ENCODE data around the gene PDE4B. TPM values are rescaled to one million over a fixed set of nuclear protein-coding genes. Genes with fewer than 3 reads are reported as not detected.
A peak's percentile ranks its signal among the peaks of the same experiment; 100 is the strongest.

PDE4B gene
- total RNA-seq, 1 donor: 2.3 TPM

DNA sequence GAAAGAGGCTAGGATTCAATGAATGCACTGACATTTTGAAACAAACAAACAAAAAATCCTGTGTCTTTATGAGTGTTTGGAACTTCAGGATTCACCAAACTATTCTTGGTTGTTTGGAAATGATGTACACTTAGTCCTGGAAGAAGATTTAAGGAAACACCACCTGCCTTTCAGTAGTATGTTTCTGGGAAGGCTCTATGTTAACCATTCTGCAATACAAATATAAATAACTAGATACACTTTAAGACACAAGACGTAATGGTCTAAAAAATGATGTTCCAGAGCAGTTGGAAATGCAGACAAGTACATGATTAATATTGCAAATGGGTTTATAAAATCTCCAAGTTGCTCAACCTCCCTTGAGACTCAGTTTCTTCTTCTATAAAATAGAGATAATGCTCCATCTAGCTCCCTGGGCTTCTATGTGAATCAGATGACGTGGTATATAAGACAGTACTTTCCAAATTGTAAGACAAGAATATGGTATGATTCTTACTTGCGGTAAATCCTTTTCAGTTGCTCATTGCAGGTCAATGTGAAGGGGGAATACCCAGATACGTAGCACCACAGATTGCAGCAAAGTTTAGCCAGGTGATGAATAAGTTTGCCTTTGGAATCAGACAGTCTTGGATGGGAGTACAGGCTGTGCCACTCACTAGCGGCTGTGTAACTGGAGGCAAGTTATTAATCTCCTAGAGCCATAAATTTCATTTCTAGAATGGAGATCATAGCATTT, 516.5 kb downstream of the PDE4B start:
- TF ChIP-seq CTCF (IDR thresholded peaks at IDR 0.05; ENCODE audit: insufficient read depth, low read length): no peak
- no peak overlapping the region for H3K4me3 ChIP-seq (ENCODE audit: low read depth, low read length)
- DNase-seq (ENCODE audit: low read depth): no peak

GRCh38 chr1:66311092-66311491, 518.4 kb downstream of the PDE4B start:
- peak; percentile 43 for DNase-seq (ENCODE audit: low read depth)
- no peak overlapping the region for H3K4me3 ChIP-seq (ENCODE audit: low read depth, low read length)
- no peak for TF ChIP-seq CTCF (IDR thresholded peaks at IDR 0.05; ENCODE audit: insufficient read depth, low read length)

GRCh38 chr1:66311628-66312027, 518.9 kb downstream of the PDE4B start:
- DNase-seq (ENCODE audit: low read depth): no peak
- no peak for TF ChIP-seq CTCF (IDR thresholded peaks at IDR 0.05; ENCODE audit: insufficient read depth, low read length)
- H3K4me3 ChIP-seq (ENCODE audit: low read depth, low read length): no peak overlapping the region

- DNase-seq (ENCODE audit: low read depth): no peak
- no peak for TF ChIP-seq CTCF (IDR thresholded peaks at IDR 0.05; ENCODE audit: insufficient read depth, low read length)
- no peak overlapping the region for H3K4me3 ChIP-seq (ENCODE audit: low read depth, low read length)
Observed at GRCh38 chr1:66312271-66312990, 519.7 kb downstream of the PDE4B start.

DNA sequence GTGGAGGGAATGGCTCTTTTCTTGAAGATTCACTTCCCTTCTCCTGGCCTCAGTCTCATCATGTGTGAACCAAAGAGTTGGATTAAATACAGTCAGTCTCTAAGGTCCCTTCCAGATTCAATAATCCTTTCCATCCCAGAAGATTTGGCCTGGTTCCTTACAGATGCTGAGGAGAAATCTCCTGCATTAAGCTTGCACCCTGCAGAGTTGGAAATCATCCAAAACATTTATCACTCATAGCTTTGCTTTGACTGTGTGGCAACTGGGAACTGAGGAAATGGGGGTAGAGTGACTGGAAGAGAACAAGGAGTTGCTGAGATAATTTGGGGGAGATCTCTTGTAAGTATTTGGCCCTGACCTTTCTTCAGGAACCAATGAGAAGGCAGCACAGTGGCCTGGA, 520.7 kb downstream of the PDE4B start:
- TF ChIP-seq CTCF (IDR thresholded peaks at IDR 0.05; ENCODE audit: insufficient read depth, low read length): no peak
- peak; percentile 38 for DNase-seq (ENCODE audit: low read depth)
- no peak overlapping the region for H3K4me3 ChIP-seq (ENCODE audit: low read depth, low read length)

DNA sequence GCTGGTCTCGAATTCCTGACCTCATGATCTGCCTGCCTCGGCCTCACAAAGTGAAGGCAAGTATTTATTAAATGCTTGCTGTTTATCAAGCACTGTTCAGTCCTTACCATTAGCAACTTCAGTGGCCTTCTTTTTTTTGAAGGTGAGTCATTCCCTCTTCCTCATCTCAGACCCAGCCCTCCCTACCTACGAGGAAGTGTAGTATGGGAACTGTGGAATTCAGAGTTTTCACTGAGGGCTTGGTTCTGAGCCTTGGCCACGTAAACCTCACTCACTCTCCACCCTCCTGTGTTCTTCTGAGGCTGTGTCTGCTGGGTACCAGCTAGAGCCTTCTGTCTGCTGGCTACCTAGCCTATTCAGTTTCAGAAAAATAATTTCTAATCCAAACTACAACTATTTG, 523.0 kb downstream of the PDE4B start:
- H3K4me3 ChIP-seq (ENCODE audit: low read depth, low read length): no peak overlapping the region
- no peak for TF ChIP-seq CTCF (IDR thresholded peaks at IDR 0.05; ENCODE audit: insufficient read depth, low read length)
- DNase-seq (ENCODE audit: low read depth): peak; percentile 18
